GM12878 (cell line): ENCODE results near the gene MYOM1. TPM values are rescaled to one million over a fixed set of nuclear protein-coding genes. Genes with fewer than 3 reads are reported as not detected.

ENCODE experiments used
- ATAC-seq: fragments of 200-7000 bp; cut with Tn5 transposase; 3 replicates; pipeline ENCODE4 v1.9.1; 2020; ENCODE audit warnings: mild to moderate bottlenecking, moderate library complexity
- BruUV-seq: library from RNA; stranded (reverse); fragments of 400-500 nt; replicated peaks from 2 replicates; lab custom pipeline; 2021; lab: Mats Ljungman, UMichigan
- CTCF ChIA-PET: fragments of 300-600 bp; sonication (Branson Sonifier 250); formaldehyde crosslinking; extraction: SDS; loops from one replicate; lab custom pipeline; 2021; ENCODE audit warnings: inconsistent platforms; lab: Yijun Ruan, JAX
- POLR2A ChIA-PET: fragments of 350-600 bp; formaldehyde crosslinking; extraction: SDS; loops from one replicate; lab custom pipeline; 2021; ENCODE audit warnings: inconsistent platforms; lab: Charles Lee
- RAD21 ChIA-PET: fragments of 300-600 bp; sonication (Branson Sonifier 250); formaldehyde crosslinking; loops from one replicate; lab custom pipeline; 2023; ENCODE audit warnings: antibody characterized with exemption; ENCODE audit not compliant: unreplicated experiment; lab: Charles Lee
- SMC1A ChIA-PET: fragments of 300-600 bp; sonication (Branson Sonifier 250); formaldehyde crosslinking; loops from one replicate; lab custom pipeline; 2023; ENCODE audit not compliant: unreplicated experiment, uncharacterized antibody; lab: Charles Lee
- DNase-seq: peaks from one replicate; pipeline ENCODE4 v3.0.0-alpha.2; 2011; ENCODE audit warnings: low read depth, low spot score
- FAIRE-seq: peaks from 3 replicates; lab custom pipeline; 2011; peaks lifted over from hg19 to GRCh38; lab: Jason Lieb, UNC
- H2AFZ ChIP-seq: 2 replicates; pipeline ENCODE4 v1.6.0; 2011; ENCODE audit warnings: low read depth, low read length, control low read depth; ENCODE audit not compliant: control insufficient read depth
- H3K27ac ChIP-seq: 2 replicates; pipeline ENCODE4 v1.5.1; 2011; ENCODE audit warnings: control low read depth; ENCODE audit not compliant: control insufficient read depth, insufficient read depth
- H3K27me3 ChIP-seq, 2 experiments: replicated peaks in 1 of 2; 2 replicates each; pipeline versions ENCODE4 v1.6.0 to v1.6.1; 2011; ENCODE audit warnings: low read length in 1 of 2; ENCODE audit not compliant: control insufficient read depth in 2 of 2, insufficient read depth in 2 of 2
- H3K36me3 ChIP-seq, 2 experiments: 2 replicates each; pipeline ENCODE4 v1.5.1; 2011; ENCODE audit warnings: low read length in 1 of 2; ENCODE audit not compliant: control insufficient read depth in 2 of 2, insufficient read depth in 2 of 2
- H3K4me1 ChIP-seq: 2 replicates; pipeline ENCODE4 v1.6.1; 2011; ENCODE audit warnings: mild to moderate bottlenecking, low read length, moderate library complexity, mixed read lengths; ENCODE audit not compliant: control insufficient read depth, insufficient read depth
- H3K4me2 ChIP-seq: 2 replicates; pipeline ENCODE4 v1.6.0; 2011; ENCODE audit warnings: control low read depth; ENCODE audit not compliant: control insufficient read depth, insufficient read depth
- H3K4me3 ChIP-seq: fragments of 200-600 bp; sonication (generic); 2 replicates; pipeline ENCODE4 v1.5.1; 2016
- H3K79me2 ChIP-seq: 2 replicates; pipeline ENCODE4 v1.6.0; 2011; ENCODE audit warnings: low read length; ENCODE audit not compliant: control insufficient read depth, insufficient read depth
- H3K9ac ChIP-seq: 2 replicates; pipeline ENCODE4 v1.8.0; 2011; ENCODE audit warnings: low read length, control low read depth, mixed read lengths; ENCODE audit not compliant: control insufficient read depth, insufficient read depth
- H3K9me3 ChIP-seq: replicated peaks from 3 replicates; pipeline ENCODE4 v1.5.1; 2011; ENCODE audit warnings: mild to moderate bottlenecking, low read length; ENCODE audit not compliant: control insufficient read depth, insufficient read depth
- H4K20me1 ChIP-seq: 2 replicates; pipeline ENCODE4 v1.6.0; 2011; ENCODE audit not compliant: control insufficient read depth, insufficient read depth
- BRCA1 ChIP-seq: IDR thresholded peaks from 2 replicates; pipeline ENCODE4 v1.6.1; 2011; ENCODE audit warnings: low read depth, low read length, improper control_type of control experiment
- CHD1 ChIP-seq: IDR thresholded peaks from 2 replicates; pipeline ENCODE4 v1.6.1; 2012; ENCODE audit warnings: low read depth, low read length, improper control_type of control experiment
- E2F4 ChIP-seq: IDR thresholded peaks from 2 replicates; pipeline ENCODE4 v1.6.1; 2012; ENCODE audit warnings: low read depth, low read length, improper control_type of control experiment
- MTA2 ChIP-seq: fragments of 450-650 bp; IDR thresholded peaks from 2 replicates; pipeline ENCODE4 v1.6.1; 2016; ENCODE audit warnings: low read depth, mild to moderate bottlenecking, moderate library complexity
- MXI1 ChIP-seq: fragments of 150-350 bp; IDR thresholded peaks from 2 replicates; pipeline ENCODE4 v1.6.1; 2011; ENCODE audit warnings: low read depth, mild to moderate bottlenecking, inconsistent platforms, low read length, improper control_type of control experiment
- PBX3 ChIP-seq: IDR thresholded peaks from 2 replicates; pipeline ENCODE4 v1.6.1; 2011; ENCODE audit warnings: mild to moderate bottlenecking, low read depth, low read length, moderate library complexity; ENCODE audit not compliant: insufficient replicate concordance
- RELA ChIP-seq: fragments of 450-650 bp; IDR thresholded peaks from 2 replicates; pipeline ENCODE4 v1.8.0; 2014; ENCODE audit warnings: borderline replicate concordance; ENCODE audit not compliant: partially characterized antibody
- SMC3 ChIP-seq: IDR thresholded peaks from 2 replicates; pipeline ENCODE4 v1.6.1; 2011; ENCODE audit warnings: low read length, improper control_type of control experiment, borderline replicate concordance
- SPI1 ChIP-seq: IDR thresholded peaks from 2 replicates; pipeline ENCODE4 v1.6.1; 2011; ENCODE audit warnings: low read depth, mild to moderate bottlenecking, low read length, moderate library complexity, borderline replicate concordance; ENCODE audit not compliant: insufficient read depth
- TARDBP ChIP-seq: IDR thresholded peaks from 2 replicates; pipeline ENCODE4 v1.6.1; 2016; ENCODE audit warnings: borderline replicate concordance
- TCF3 ChIP-seq: IDR thresholded peaks from 2 replicates; pipeline ENCODE4 v1.6.1; 2012; ENCODE audit warnings: low read depth, mild to moderate bottlenecking, low read length, borderline replicate concordance; ENCODE audit not compliant: insufficient read depth
- ZBTB33 ChIP-seq: fragments of 450-650 bp; IDR thresholded peaks from 2 replicates; pipeline ENCODE4 v1.6.1; 2017; ENCODE audit warnings: mild to moderate bottlenecking
- WGBS: methylation state at CpG from one replicate; pipeline ENCODE4 v1.1.6; 2016; ENCODE audit warnings: low lambda C conversion rate; ENCODE audit not compliant: insufficient replicate concordance, insufficient coverage; ENCODE audit errors: missing lambda C conversion rate; 5-methylcytosine and 5-hydroxymethylcytosine counted together
- in situ Hi-C: fragments of 300-500 bp; cut with MboI; formaldehyde crosslinking; loops from 9 replicates; pipeline ENCODE4 v1.14.3; 2018; ENCODE audit warnings: mixed read lengths
- intact Hi-C: fragments of 100-400 bp; cut with micrococcal nuclease; formaldehyde crosslinking; loops from one replicate; pipeline ENCODE4 v1.14.2; 2022; ENCODE audit not compliant: unreplicated experiment
- polyA plus RNA-seq, 11 experiments: library from polyadenylated mRNA; depleted of rRNA in 4 of 11; unstranded in 6 of 11; stranded (reverse) in 5 of 11; fragments of >200 nt; fragmentation: Nextera tagmentation in 4 of 11; fragmentation: Illumina TruSeq in 1 of 11; extraction: Ambion mirVana in 4 of 11; extraction: Trizol in 1 of 11; gene quantifications; 1 replicate in 1 of 11; 2 replicates in 10 of 11; pipeline versions ENCODE4 v1.2.1 to v1.2.3, GENCODE V29; 2011 to 2016; ENCODE audit warnings: inconsistent platforms in 2 of 11, missing spikeins in 2 of 11, low read depth in 1 of 11
- total RNA-seq, 4 experiments: library from RNA; depleted of rRNA in 3 of 4; stranded (reverse); fragments of >200 nt in 3 of 4; fragmentation: Illumina TruSeq in 1 of 4; extraction: Trizol in 1 of 4; gene quantifications; 2 replicates each; pipeline versions ENCODE4 v1.2.1 to v1.2.3, GENCODE V29; 2013 to 2021

Gene MYOM1
- total and polyA plus RNA-seq, 10 of the 15 experiments (the other 5 are each of a cell fraction or from before 2014, with no cell fraction given): 0.06 to 1.0 (median 0.57) TPM

GRCh38 chr18:3212657-3213056, 7.1 kb downstream of the MYOM1 start:
- ChIA-PET SMC1A (interaction anchor here (1.2 to 3.9 kb wide), 2 partner anchors 33 to 38 kb away, joined by 4 to 15 read pairs; no protein-coding TSS in a partner anchor), POLR2A (no interaction called here), CTCF (interaction anchor here (1.1 kb wide), 1 partner anchor 33 kb away, joined by 6 read pairs; no protein-coding TSS in a partner anchor), RAD21 (no interaction called here)
- Histone ChIP-seq H3K27me3 (no peaks in the 10 kb centered on the region), H3K27ac (no peak overlapping the region), H4K20me1 (no peaks in the 10 kb centered on the region), H3K4me1 (no peaks in the 10 kb centered on the region), H2AFZ (no peak overlapping the region), H3K79me2 (no peaks in the 10 kb centered on the region), H3K4me2 (no peak overlapping the region), H3K4me3 (no peak overlapping the region), H3K9me3 (no peaks in the 10 kb centered on the region), H3K9ac (no peak overlapping the region), H3K36me3 (no peaks in the 10 kb centered on the region)
- no peak for TF ChIP-seq TCF3
- TF ChIP-seq SPI1: no peak
- no peak for TF ChIP-seq TARDBP
- TF ChIP-seq PBX3: no peak
- no peak for TF ChIP-seq MTA2
- no peak for TF ChIP-seq BRCA1
- TF ChIP-seq CHD1: no peak
- TF ChIP-seq RELA: no peak
- no peak for TF ChIP-seq E2F4
- no peak for TF ChIP-seq SMC3
- no peak for TF ChIP-seq MXI1
- TF ChIP-seq ZBTB33: no peak
- no peak for DNase-seq
- BruUV-seq: no TSS peak
- intact Hi-C loops (loop anchor here (5.0 kb wide), 1 partner anchor 60 kb away; no protein-coding TSS in a partner anchor), in situ Hi-C loops (no loop called here)
- no peak for ATAC-seq
- 54% methylated on average over 4 of the region's 4 CpGs for WGBS
- no peak for FAIRE-seq
